Trophoblast cell (in vitro differentiated cells and primary cell): ENCODE measurements around the gene SCAMP5.

Experiments
- DNase-seq, 2 donors: peaks; one replicate each; pipeline ENCODE4 v3.0.0-alpha.2; 2016
- H2AFZ ChIP-seq: 2 replicates; pipeline ENCODE4 v1.6.1; 2013; ENCODE audit warnings: low read length, moderate library complexity, mild to moderate bottlenecking; ENCODE audit not compliant: insufficient read depth, poor library complexity
- H2AK5ac ChIP-seq: 2 replicates; pipeline ENCODE4 v1.6.1; 2013; ENCODE audit warnings: mild to moderate bottlenecking, low read length
- H2BK120ac ChIP-seq: 2 replicates; pipeline ENCODE4 v1.6.1; 2013; ENCODE audit warnings: low read length, mild to moderate bottlenecking, moderate library complexity; ENCODE audit not compliant: insufficient read depth, poor library complexity
- H2BK12ac ChIP-seq: 2 replicates; pipeline ENCODE4 v1.6.1; 2013; ENCODE audit warnings: mild to moderate bottlenecking, low read length, moderate library complexity
- H2BK5ac ChIP-seq: 2 replicates; pipeline ENCODE4 v1.6.1; 2013; ENCODE audit warnings: low read length, low read depth, moderate library complexity, mild to moderate bottlenecking; ENCODE audit not compliant: poor library complexity
- H3K14ac ChIP-seq: 2 replicates; pipeline ENCODE4 v1.6.1; 2013; ENCODE audit warnings: mild to moderate bottlenecking, low read length
- H3K18ac ChIP-seq: 2 replicates; pipeline ENCODE4 v1.6.1; 2013; ENCODE audit warnings: mild to moderate bottlenecking, low read length
- H3K23ac ChIP-seq: 2 replicates; pipeline ENCODE4 v1.6.1; 2013; ENCODE audit warnings: low read length
- H3K27ac ChIP-seq: 2 replicates; pipeline ENCODE4 v1.5.1; 2013; ENCODE audit warnings: low read depth, mild to moderate bottlenecking, inconsistent platforms, low read length, moderate library complexity
- H3K27me3 ChIP-seq: 2 replicates; pipeline ENCODE4 v1.6.1; 2013; ENCODE audit warnings: inconsistent platforms, mild to moderate bottlenecking, low read length, moderate library complexity; ENCODE audit not compliant: insufficient read depth
- H3K36me3 ChIP-seq, 2 experiments: 1 replicate in 1 of 2; 2 replicates in 1 of 2; pipeline ENCODE4 v1.6.1; 2013; ENCODE audit warnings: low read length in 2 of 2, mild to moderate bottlenecking in 2 of 2, moderate library complexity in 1 of 2; ENCODE audit not compliant: insufficient read depth in 2 of 2, control insufficient read depth in 1 of 2
- H3K4ac ChIP-seq: 2 replicates; pipeline ENCODE4 v1.6.1; 2013; ENCODE audit warnings: low read depth, mild to moderate bottlenecking, low read length, moderate library complexity
- H3K4me1 ChIP-seq, 2 experiments: 1 replicate in 1 of 2; 2 replicates in 1 of 2; pipeline ENCODE4 v1.6.1; 2013; ENCODE audit warnings: low read length in 2 of 2, mild to moderate bottlenecking in 2 of 2, moderate library complexity in 1 of 2; ENCODE audit not compliant: insufficient read depth in 2 of 2, control insufficient read depth in 1 of 2
- H3K4me2 ChIP-seq: 2 replicates; pipeline ENCODE4 v1.6.1; 2013; ENCODE audit warnings: inconsistent platforms, mild to moderate bottlenecking, low read length, moderate library complexity
- H3K4me3 ChIP-seq: 2 replicates; pipeline ENCODE4 v1.5.1; 2013; ENCODE audit warnings: mild to moderate bottlenecking, low read depth, low read length, inconsistent platforms
- H3K79me1 ChIP-seq: one replicate; pipeline ENCODE4 v1.6.1; 2013; ENCODE audit warnings: low read length
- H3K79me2 ChIP-seq: 2 replicates; pipeline ENCODE4 v1.6.1; 2013; ENCODE audit warnings: low read length, mild to moderate bottlenecking; ENCODE audit not compliant: control insufficient read depth, insufficient read depth, poor library complexity
- H3K9ac ChIP-seq: 2 replicates; pipeline ENCODE4 v1.6.1; 2013; ENCODE audit warnings: mild to moderate bottlenecking, low read length
- H3K9me3 ChIP-seq: 2 replicates; pipeline ENCODE4 v1.6.1; 2013; ENCODE audit warnings: low read depth, mild to moderate bottlenecking, control low read depth, inconsistent platforms, low read length; ENCODE audit not compliant: insufficient read depth
- H4K12ac ChIP-seq: 2 replicates; pipeline ENCODE4 v1.6.1; 2013; ENCODE audit warnings: low read depth, mild to moderate bottlenecking, low read length, moderate library complexity
- H4K8ac ChIP-seq: 2 replicates; pipeline ENCODE4 v1.6.1; 2013; ENCODE audit warnings: low read depth, mild to moderate bottlenecking, low read length, moderate library complexity
- H4K91ac ChIP-seq: one replicate; pipeline ENCODE4 v1.6.1; 2013; ENCODE audit warnings: low read depth, mild to moderate bottlenecking, low read length, moderate library complexity
- WGBS: extraction: QIAGEN DNeasy Blood & Tissue Kit; methylation state at CpG from one replicate; pipeline ENCODE4 v1.1.7; 2013; ENCODE audit warnings: missing lambda C conversion rate; ENCODE audit not compliant: insufficient read length, insufficient coverage; ENCODE audit errors: extremely low coverage; 5-methylcytosine and 5-hydroxymethylcytosine counted together

The SCAMP5 gene

GRCh38 chr15:75063889-75064288 lies 68.5 kb downstream of the SCAMP5 start:
- Histone ChIP-seq H3K9ac (no peak overlapping the region), H3K9me3 (no peaks in the 10 kb centered on the region), H3K4ac (no peak overlapping the region), H3K4me2 (no peak overlapping the region), H3K27me3 (no peaks in the 10 kb centered on the region), H2BK120ac (no peak overlapping the region), H2BK5ac (no peak overlapping the region), H2AK5ac (no peak overlapping the region), H3K79me1 (no peaks in the 10 kb centered on the region), H3K4me3 (no peak overlapping the region), H3K36me3 (no peaks in the 10 kb centered on the region), H4K91ac (no peak overlapping the region), H4K8ac (no peak overlapping the region), H2BK12ac (no peak overlapping the region), H3K79me2 (no peaks in the 10 kb centered on the region), H4K12ac (no peak overlapping the region), H2AFZ (no peak overlapping the region), H3K27ac (no peak overlapping the region), H3K23ac (no peak overlapping the region), H3K18ac (no peak overlapping the region), H3K4me1 (peaks cover 0 to 5% of the 10 kb centered on the region in 2 experiments), H3K14ac (no peak overlapping the region)
- DNase-seq = no peak
- no CpG with 5 or more reads among the region's 9 CpGs for WGBS

GRCh38 chr15:75064846-75065245 lies 69.5 kb downstream of the SCAMP5 start:
- H2AK5ac ChIP-seq = no peak overlapping the region
- H2BK120ac ChIP-seq = no peak overlapping the region
- no peak overlapping the region for H3K9ac ChIP-seq
- H2AFZ ChIP-seq = no peak overlapping the region
- peaks cover 0 to 5% of the 10 kb centered on the region in 2 experiments for H3K4me1 ChIP-seq
- H3K27me3 ChIP-seq = no peaks in the 10 kb centered on the region
- H3K36me3 ChIP-seq = no peaks in the 10 kb centered on the region
- no peaks in the 10 kb centered on the region for H3K9me3 ChIP-seq
- no peak overlapping the region for H3K14ac ChIP-seq
- no peak for DNase-seq
- H3K4ac ChIP-seq = no peak overlapping the region
- no peak overlapping the region for H3K4me3 ChIP-seq
- H2BK5ac ChIP-seq = no peak overlapping the region
- no peak overlapping the region for H3K4me2 ChIP-seq
- no CpG with 5 or more reads among the region's 2 CpGs for WGBS
- no peaks in the 10 kb centered on the region for H3K79me1 ChIP-seq
- no peak overlapping the region for H2BK12ac ChIP-seq
- no peaks in the 10 kb centered on the region for H3K79me2 ChIP-seq
- H4K91ac ChIP-seq = no peak overlapping the region
- H3K27ac ChIP-seq = no peak overlapping the region
- no peak overlapping the region for H3K23ac ChIP-seq
- H4K8ac ChIP-seq = no peak overlapping the region
- no peak overlapping the region for H3K18ac ChIP-seq
- no peak overlapping the region for H4K12ac ChIP-seq

GRCh38 chr15:75065467-75065850 lies 70.1 kb downstream of the SCAMP5 start:
- DNase-seq = no peak
- H3K4me2 ChIP-seq = no peak overlapping the region
- H3K9me3 ChIP-seq = no peaks in the 10 kb centered on the region
- no CpG with 5 or more reads among the region's 1 CpG for WGBS
- H3K4me1 ChIP-seq = peaks cover 0 to 5% of the 10 kb centered on the region in 2 experiments
- no peaks in the 10 kb centered on the region for H3K79me2 ChIP-seq
- no peak overlapping the region for H3K18ac ChIP-seq
- no peak overlapping the region for H3K4ac ChIP-seq
- no peak overlapping the region for H3K27ac ChIP-seq
- no peak overlapping the region for H3K14ac ChIP-seq
- H2BK5ac ChIP-seq = no peak overlapping the region
- no peaks in the 10 kb centered on the region for H3K79me1 ChIP-seq
- H2BK12ac ChIP-seq = no peak overlapping the region
- H3K23ac ChIP-seq = no peak overlapping the region
- no peaks in the 10 kb centered on the region for H3K36me3 ChIP-seq
- H2AK5ac ChIP-seq = no peak overlapping the region
- H4K12ac ChIP-seq = no peak overlapping the region
- no peak overlapping the region for H4K8ac ChIP-seq
- no peaks in the 10 kb centered on the region for H3K27me3 ChIP-seq
- no peak overlapping the region for H2AFZ ChIP-seq
- no peak overlapping the region for H3K9ac ChIP-seq
- no peak overlapping the region for H3K4me3 ChIP-seq
- H2BK120ac ChIP-seq = no peak overlapping the region
- no peak overlapping the region for H4K91ac ChIP-seq

GRCh38 chr15:75065851-75066509 lies 70.6 kb downstream of the SCAMP5 start:
- no peak overlapping the region for H4K12ac ChIP-seq
- H2AK5ac ChIP-seq = no peak overlapping the region
- H2BK5ac ChIP-seq = no peak overlapping the region
- no peak overlapping the region for H3K4me3 ChIP-seq
- H2BK12ac ChIP-seq = no peak overlapping the region
- peaks cover 0 to 5% of the 10 kb centered on the region in 2 experiments for H3K4me1 ChIP-seq
- no peak overlapping the region for H3K9ac ChIP-seq
- no peak for DNase-seq
- H3K4ac ChIP-seq = no peak overlapping the region
- no peaks in the 10 kb centered on the region for H3K36me3 ChIP-seq
- no peak overlapping the region for H3K14ac ChIP-seq
- H2AFZ ChIP-seq = no peak overlapping the region
- no peak overlapping the region for H3K18ac ChIP-seq
- no peak overlapping the region for H4K91ac ChIP-seq
- no peak overlapping the region for H4K8ac ChIP-seq
- H3K27ac ChIP-seq = no peak overlapping the region
- H3K27me3 ChIP-seq = no peaks in the 10 kb centered on the region
- no peak overlapping the region for H2BK120ac ChIP-seq
- H3K9me3 ChIP-seq = no peaks in the 10 kb centered on the region
- H3K79me2 ChIP-seq = no peaks in the 10 kb centered on the region
- H3K79me1 ChIP-seq = no peaks in the 10 kb centered on the region
- H3K4me2 ChIP-seq = no peak overlapping the region
- no peak overlapping the region for H3K23ac ChIP-seq
- no CpG with 5 or more reads among the region's 6 CpGs for whole genome bisulfite sequencing
